Adrenal gland (tissue), 12 donors: ENCODE data around the gene TRIM62. TPM values are rescaled to one million over a fixed set of nuclear protein-coding genes. Genes with fewer than 3 reads are reported as not detected.
A peak's percentile ranks its signal among the peaks of the same experiment; 100 is the strongest.

Experiments used
- DNase-seq, 7 donors: peaks; one replicate each; pipeline ENCODE4 v3.0.0-alpha.2; 2019 to 2020
- H3K27ac ChIP-seq, 5 donors: fragments of 200-600 bp; sonication (generic) in 4 of 5; 1 replicate in 3 of 5; 2 replicates in 2 of 5; pipeline versions ENCODE4 v1.5.1 to v1.8.0; 2016 to 2020; ENCODE audit warnings: mild to moderate bottlenecking in 1 of 5
- H3K27me3 ChIP-seq: fragments of 200-600 bp; 2 replicates; pipeline ENCODE4 v1.8.0; 2021
- H3K36me3 ChIP-seq, 2 donors: fragments of 200-600 bp; replicated peaks in 1 of 2; 1 replicate in 1 of 2; 2 replicates in 1 of 2; pipeline versions ENCODE4 v1.5.1 to v1.8.0; 2018 to 2022
- H3K4me1 ChIP-seq, 2 donors: fragments of 200-600 bp; replicated peaks in 1 of 2; 1 replicate in 1 of 2; 2 replicates in 1 of 2; pipeline versions ENCODE4 v1.5.1 to v1.8.0; 2018 to 2021
- H3K4me3 ChIP-seq, 4 donors: fragments of 200-600 bp; sonication (generic) in 3 of 4; one replicate each; pipeline ENCODE4 v1.5.1; 2016 to 2018
- H3K9me3 ChIP-seq, 3 donors: fragments of 200-600 bp; sonication (generic) in 1 of 3; replicated peaks in 1 of 3; 1 replicate in 2 of 3; 2 replicates in 1 of 3; pipeline versions ENCODE4 v1.5.1 to v1.8.0; 2016 to 2021
- POLR2A ChIP-seq, 2 donors: fragments of 450-650 bp; IDR thresholded peaks; one replicate each; pipeline ENCODE4 v1.6.1; 2017; ENCODE audit warnings: antibody characterized with exemption in 2 of 2, mild to moderate bottlenecking in 2 of 2, moderate library complexity in 1 of 2
- WGBS, 4 donors: extraction: QIAGEN DNeasy Blood & Tissue Kit in 2 of 4; methylation state at CpG; one replicate each; pipeline versions ENCODE4 v1.1.5 to v1.1.7; 2013 to 2017; 5-methylcytosine and 5-hydroxymethylcytosine counted together
- intact Hi-C, 2 donors: fragments of 100-400 bp; cut with DNase I; formaldehyde crosslinking; loops; one replicate each; pipeline versions ENCODE4 v1.14.1 to v1.15.0; 2022 to 2023
- polyA plus RNA-seq, 3 donors: library from polyadenylated mRNA; stranded (reverse); fragments of 200-250 nt in 2 of 3; fragments of 350-450 nt in 1 of 3; fragmentation: Illumina TruSeq in 1 of 3; extraction: RNeasy Lipid Tissue Mini Kit (QIAGEN cat#74804) in 1 of 3; gene quantifications; one replicate each; pipeline ENCODE4 v1.2.3, GENCODE V29; 2013 to 2014
- total RNA-seq, 9 donors: library from RNA; depleted of rRNA in 4 of 9; stranded (reverse); fragments of >200 nt in 4 of 9; fragments of 120-200 nt in 1 of 9; fragmentation: NEBNext Ultra II Directional in 1 of 9; extraction: Animal tissue kit (Norgen Biotek cat#: 25700) in 1 of 9; gene quantifications; one replicate each; pipeline versions ENCODE4 v1.1.0 to v1.2.4, GENCODE V29; 2013 to 2023
- TF ChIP-seq, protein P1 (sequence below), 6 experiments: fragments of 450-650 bp in 4 of 6; fragments of 200-600 bp in 2 of 6; sonication (generic) in 1 of 6; IDR thresholded peaks; 1 replicate in 5 of 6; 2 replicates in 1 of 6; pipeline versions ENCODE4 v1.5.1 to v1.8.0; 2016 to 2021; ENCODE audit warnings: antibody characterized with exemption in 6 of 6, mild to moderate bottlenecking in 2 of 6, moderate library complexity in 1 of 6
- donor health status: healthy with polysubstance abuse.
- donor health status: Bipolar disorder and iron deficiency.
- donor health status: DM: yes; HTN: yes; CAD: no.
- donor health status: DM: no; HTN: no; CAD: no.
- donor health status: DM: no; HTN: no; CAD: no.
- donor health status: DM: yes; HTN: yes; CAD: no.

TRIM62 gene
- total and polyA plus RNA-seq, 12 donors = 3.7 to 19.5 (median 10.0) TPM

DNA sequence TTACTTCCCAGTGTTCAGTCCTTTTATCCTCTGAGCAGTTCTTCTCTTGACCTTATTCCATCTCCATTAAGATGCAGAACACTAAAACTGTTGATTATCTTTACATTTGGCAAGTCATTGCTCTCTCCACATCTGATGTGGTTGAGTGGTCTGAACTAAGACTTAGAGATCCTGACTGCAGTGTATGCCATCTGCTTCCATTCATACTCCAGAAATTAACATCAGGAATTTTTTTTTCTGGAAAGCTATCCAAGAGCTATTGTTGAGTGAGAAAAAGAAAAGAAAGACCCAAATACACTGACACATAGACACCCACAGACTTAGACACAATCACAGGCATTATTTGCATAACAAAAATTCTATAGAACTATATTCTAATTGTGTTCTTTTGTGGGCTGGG is 3.7 kb upstream of the TRIM62 start:
- Histone ChIP-seq H3K27ac (no peak overlapping the region), H3K27me3 (no peaks in the 10 kb centered on the region), H3K4me1 (peaks cover under 1 to 12% of the 10 kb centered on the region in 2 donors), H3K9me3 (no peaks in the 10 kb centered on the region), H3K4me3 (no peak overlapping the region), H3K36me3 (no peaks in the 10 kb centered on the region)
- intact Hi-C loops = no loop called here
- no peak for DNase-seq
- TF ChIP-seq, protein P1, sequence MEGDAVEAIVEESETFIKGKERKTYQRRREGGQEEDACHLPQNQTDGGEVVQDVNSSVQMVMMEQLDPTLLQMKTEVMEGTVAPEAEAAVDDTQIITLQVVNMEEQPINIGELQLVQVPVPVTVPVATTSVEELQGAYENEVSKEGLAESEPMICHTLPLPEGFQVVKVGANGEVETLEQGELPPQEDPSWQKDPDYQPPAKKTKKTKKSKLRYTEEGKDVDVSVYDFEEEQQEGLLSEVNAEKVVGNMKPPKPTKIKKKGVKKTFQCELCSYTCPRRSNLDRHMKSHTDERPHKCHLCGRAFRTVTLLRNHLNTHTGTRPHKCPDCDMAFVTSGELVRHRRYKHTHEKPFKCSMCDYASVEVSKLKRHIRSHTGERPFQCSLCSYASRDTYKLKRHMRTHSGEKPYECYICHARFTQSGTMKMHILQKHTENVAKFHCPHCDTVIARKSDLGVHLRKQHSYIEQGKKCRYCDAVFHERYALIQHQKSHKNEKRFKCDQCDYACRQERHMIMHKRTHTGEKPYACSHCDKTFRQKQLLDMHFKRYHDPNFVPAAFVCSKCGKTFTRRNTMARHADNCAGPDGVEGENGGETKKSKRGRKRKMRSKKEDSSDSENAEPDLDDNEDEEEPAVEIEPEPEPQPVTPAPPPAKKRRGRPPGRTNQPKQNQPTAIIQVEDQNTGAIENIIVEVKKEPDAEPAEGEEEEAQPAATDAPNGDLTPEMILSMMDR (IDR thresholded peaks at IDR 0.05) = no peak
- TF ChIP-seq POLR2A (IDR thresholded peaks at IDR 0.05) = no peak

DNA sequence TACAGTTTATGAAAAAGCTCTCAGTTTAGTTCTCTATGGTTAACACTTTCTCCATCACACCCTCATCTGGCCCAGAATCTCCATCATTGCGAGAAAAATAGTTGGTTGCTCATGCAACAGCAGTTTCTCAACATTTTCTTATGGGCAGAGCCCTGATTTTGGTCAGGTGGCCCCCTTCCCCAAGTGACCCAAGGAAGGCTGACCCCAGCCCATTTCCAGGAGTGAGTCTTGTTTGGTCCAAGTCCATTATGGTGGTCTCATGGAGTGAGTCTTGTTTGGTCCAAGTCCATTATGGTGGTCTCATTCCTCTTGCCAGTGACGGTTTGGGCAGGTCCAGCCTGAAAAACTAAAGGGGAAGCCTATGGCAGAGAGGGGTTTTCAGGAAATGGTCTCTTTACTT is 1.5 kb upstream of the TRIM62 start:
- Histone ChIP-seq H3K27me3 (no peaks in the 10 kb centered on the region), H3K36me3 (no peaks in the 10 kb centered on the region), H3K4me1 (peaks cover 16% of the 10 kb centered on the region in 2 donors), H3K27ac (no peak overlapping the region), H3K9me3 (no peaks in the 10 kb centered on the region), H3K4me3 (no peak overlapping the region)
- DNase-seq = peak in 1 of 7 donors; percentile 42
- 86 to 94% (median 91%) methylated on average over 2 of the region's 2 CpGs for WGBS, 4 donors
- intact Hi-C loops = no loop called here
- TF ChIP-seq, protein P1 (IDR thresholded peaks at IDR 0.05) = no peak
- no peak for TF ChIP-seq POLR2A (IDR thresholded peaks at IDR 0.05)

DNA sequence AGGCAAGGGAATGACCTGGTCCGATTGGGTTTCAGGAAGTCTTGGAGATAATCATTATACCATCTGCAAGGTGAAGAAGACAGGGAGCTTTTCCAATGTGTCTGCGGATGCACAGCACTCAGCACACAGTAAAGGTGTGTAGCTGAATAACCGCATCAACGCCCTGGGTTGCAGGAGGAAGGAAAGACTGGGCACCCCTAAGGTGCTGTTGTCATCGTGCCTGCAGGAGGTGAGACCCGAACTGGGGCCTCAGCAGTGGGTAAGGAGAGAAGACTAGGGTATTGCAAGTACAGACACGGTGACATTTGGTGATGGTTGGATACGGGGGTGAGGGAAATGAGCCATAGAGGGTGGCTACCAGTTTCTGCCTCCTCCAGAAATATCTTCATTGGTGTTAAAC is 1.1 kb upstream of the TRIM62 start:
- H3K27me3 ChIP-seq = no peaks in the 10 kb centered on the region
- no peaks in the 10 kb centered on the region for H3K9me3 ChIP-seq
- H3K4me1 ChIP-seq = peaks cover 16 to 21% of the 10 kb centered on the region in 2 donors
- TF ChIP-seq POLR2A (IDR thresholded peaks at IDR 0.05) = no peak
- TF ChIP-seq, protein P1 (IDR thresholded peaks at IDR 0.05) = no peak
- DNase-seq = peak in 1 of 7 donors; percentile 51
- H3K27ac ChIP-seq = peak overlapping the region in 1 of 5 donors; percentile 96
- 60 to 73% (median 68%) methylated on average over 8 of the region's 8 CpGs for WGBS, 4 donors
- intact Hi-C loops = no loop called here
- H3K36me3 ChIP-seq = no peaks in the 10 kb centered on the region
- H3K4me3 ChIP-seq = no peak overlapping the region

DNA sequence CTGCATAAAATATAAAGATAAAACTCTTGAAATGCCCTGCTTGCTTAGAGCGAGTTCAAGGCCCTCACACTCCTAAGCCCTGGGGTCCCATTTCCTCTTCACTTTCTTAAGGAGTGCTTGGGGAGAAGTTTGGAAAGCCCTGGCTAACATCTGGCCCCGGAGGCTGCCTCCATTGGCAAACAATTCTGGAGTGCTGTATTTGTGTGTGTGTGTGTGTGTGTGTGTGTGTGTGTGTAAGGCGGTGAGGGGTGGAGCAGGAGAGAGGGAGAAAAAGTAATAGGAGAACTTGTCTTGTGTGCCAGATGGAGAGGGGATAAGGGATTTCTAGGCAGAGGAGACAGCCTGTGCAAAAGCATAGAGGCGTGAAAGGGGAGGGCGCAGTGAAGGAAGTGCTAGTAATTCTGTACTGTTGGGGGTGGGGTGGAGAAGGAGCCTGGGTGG is 578 bp upstream of the TRIM62 start:
- WGBS, 4 donors = 32 to 41% (median 35%) methylated on average over 5 of the region's 5 CpGs
- Histone ChIP-seq H3K27ac (peak overlapping the region in 2 of 5 donors; percentile 81 to 96), H3K4me3 (peak overlapping the region in 2 of 4 donors; percentile 58 to 90), H3K36me3 (no peaks in the 10 kb centered on the region), H3K9me3 (no peaks in the 10 kb centered on the region), H3K4me1 (peaks cover 16 to 25% of the 10 kb centered on the region in 2 donors), H3K27me3 (no peaks in the 10 kb centered on the region)
- DNase-seq = peak in 2 of 7 donors; percentile 35 to 61
- no peak for TF ChIP-seq POLR2A (IDR thresholded peaks at IDR 0.05)
- TF ChIP-seq, protein P1 (IDR thresholded peaks at IDR 0.05) = no peak
- intact Hi-C loops = no loop called here
